Ovary (tissue), 3 donors: Measurements from ENCODE around the gene SEC11A.

Experiments
- EP300 ChIP-seq: sonication (generic); formaldehyde crosslinking; IDR thresholded peaks from one replicate; pipeline ENCODE4 v1.6.1; 2017; ENCODE audit warnings: antibody characterized with exemption
- POLR2A ChIP-seq: fragments of 450-650 bp; IDR thresholded peaks from one replicate; pipeline ENCODE4 v1.6.1; 2017; ENCODE audit warnings: antibody characterized with exemption, mild to moderate bottlenecking, moderate library complexity
- TF ChIP-seq, protein P1 (sequence below), 3 donors: fragments of 450-650 bp in 2 of 3; fragments of 200-600 bp in 1 of 3; IDR thresholded peaks; one replicate each; pipeline versions ENCODE4 v1.5.1 to v1.8.0; 2016 to 2022; ENCODE audit warnings: antibody characterized with exemption in 3 of 3, mild to moderate bottlenecking in 1 of 3
- donor health status: DM: no; HTN: no; CAD: no.

DNA sequence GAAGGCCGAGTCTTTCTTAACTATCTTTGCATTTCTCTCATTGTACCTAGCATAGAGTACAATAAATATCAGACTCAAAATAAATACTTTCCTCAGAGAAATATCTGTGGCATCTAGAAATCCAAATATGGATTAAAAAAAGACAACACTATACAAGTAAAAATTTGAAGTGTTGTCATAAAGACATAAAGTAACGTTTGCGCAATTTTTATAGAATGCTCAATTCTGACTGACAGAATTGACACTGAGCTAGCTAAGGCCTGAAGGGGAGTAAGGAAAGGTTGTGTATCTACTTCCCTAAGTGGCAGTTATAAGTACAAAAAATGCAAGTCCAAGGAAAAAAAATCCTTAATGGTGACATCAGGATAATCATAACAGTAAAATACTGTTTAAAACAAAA lies 1.1 kb downstream of the SEC11A start:
- TF ChIP-seq, protein P1, sequence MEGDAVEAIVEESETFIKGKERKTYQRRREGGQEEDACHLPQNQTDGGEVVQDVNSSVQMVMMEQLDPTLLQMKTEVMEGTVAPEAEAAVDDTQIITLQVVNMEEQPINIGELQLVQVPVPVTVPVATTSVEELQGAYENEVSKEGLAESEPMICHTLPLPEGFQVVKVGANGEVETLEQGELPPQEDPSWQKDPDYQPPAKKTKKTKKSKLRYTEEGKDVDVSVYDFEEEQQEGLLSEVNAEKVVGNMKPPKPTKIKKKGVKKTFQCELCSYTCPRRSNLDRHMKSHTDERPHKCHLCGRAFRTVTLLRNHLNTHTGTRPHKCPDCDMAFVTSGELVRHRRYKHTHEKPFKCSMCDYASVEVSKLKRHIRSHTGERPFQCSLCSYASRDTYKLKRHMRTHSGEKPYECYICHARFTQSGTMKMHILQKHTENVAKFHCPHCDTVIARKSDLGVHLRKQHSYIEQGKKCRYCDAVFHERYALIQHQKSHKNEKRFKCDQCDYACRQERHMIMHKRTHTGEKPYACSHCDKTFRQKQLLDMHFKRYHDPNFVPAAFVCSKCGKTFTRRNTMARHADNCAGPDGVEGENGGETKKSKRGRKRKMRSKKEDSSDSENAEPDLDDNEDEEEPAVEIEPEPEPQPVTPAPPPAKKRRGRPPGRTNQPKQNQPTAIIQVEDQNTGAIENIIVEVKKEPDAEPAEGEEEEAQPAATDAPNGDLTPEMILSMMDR (IDR thresholded peaks at IDR 0.05), result no peak
- TF ChIP-seq EP300 (no peak), POLR2A (no peak)
